ENCODE results near the gene CDHR1. TPM values are rescaled to one million over a fixed set of nuclear protein-coding genes. Genes with fewer than 3 reads are reported as not detected.
A peak's percentile ranks its signal among the peaks of the same experiment; 100 is the strongest.

Gene CDHR1
- polyA plus RNA-seq, 3 donors: not detected

- Histone ChIP-seq H3K79me2 (ENCODE audit: insufficient read depth, low read length) (no peaks in the 10 kb centered on the region), H3K4me2 (replicated peaks; ENCODE audit: extremely low read depth, low read length, poor library complexity, severe bottlenecking) (no peak overlapping the region), H3K27me3 (ENCODE audit: control insufficient read depth in 2 of 2, insufficient read depth in 2 of 2, low read length in 2 of 2) (no peaks in the 10 kb centered on the region), H4K20me1 (ENCODE audit: insufficient read depth, low read length) (no peaks in the 10 kb centered on the region), H3K36me3 (replicated peaks in 1 of 2; ENCODE audit: control insufficient read depth in 1 of 2, insufficient read depth in 2 of 2, low read length in 2 of 2) (no peaks in the 10 kb centered on the region), H3K27ac (ENCODE audit: low read depth in 1 of 2, low read length in 2 of 2) (no peak overlapping the region), H3K9me3 (replicated peaks in 1 of 2; ENCODE audit: control insufficient read depth in 1 of 2, insufficient read depth in 1 of 2, low read length in 2 of 2) (no peaks in the 10 kb centered on the region), H3K4me3 (replicated peaks in 1 of 3; ENCODE audit: low read depth in 2 of 3, low read length in 3 of 3) (no peak overlapping the region), H3K4me1 (ENCODE audit: control insufficient read depth in 1 of 2, insufficient read depth in 2 of 2, low read length in 2 of 2) (no peaks in the 10 kb centered on the region), H2AFZ (ENCODE audit: insufficient read depth, low read depth, low read length, poor library complexity, severe bottlenecking) (no peak overlapping the region), H3K9ac (ENCODE audit: insufficient read depth, low read length, poor library complexity, severe bottlenecking) (no peak overlapping the region)
- no peak for DNase-seq
- no peak for TF ChIP-seq CTCF (IDR thresholded peaks at IDR 0.05)
- H3K4me1 Mint-ChIP-seq: no peaks in the 10 kb centered on the region
- WGBS (ENCODE audit: insufficient coverage): 90% methylated on average over 2 of the region's 2 CpGs
- peak overlapping the region in 1 of 7 donors; percentile 25 for H3K27ac Mint-ChIP-seq
- H3K27me3 Mint-ChIP-seq (ENCODE audit: low read depth in 3 of 3): peaks cover 10 to 14% (median 13%) of the 10 kb centered on the region in 3 donors
- intact Hi-C loops (cut with micrococcal nuclease): no loop called here
- H3K9me3 Mint-ChIP-seq: peaks cover 0 to 2% (median 0%) of the 10 kb centered on the region in 7 donors
- H3K4me3 Mint-ChIP-seq: peak overlapping the region in 1 of 2 donors; percentile 36
- no peaks in the 10 kb centered on the region for H3K36me3 Mint-ChIP-seq
Observed at GRCh38 chr10:84211566-84211965, 17.2 kb downstream of the CDHR1 start.

GRCh38 chr10:84212014-84212413, 17.7 kb downstream of the CDHR1 start:
- H3K36me3 Mint-ChIP-seq: no peaks in the 10 kb centered on the region
- no peak overlapping the region for H2AFZ ChIP-seq (ENCODE audit: insufficient read depth, low read depth, low read length, poor library complexity, severe bottlenecking)
- no peak for TF ChIP-seq CTCF (IDR thresholded peaks at IDR 0.05)
- no peaks in the 10 kb centered on the region for H3K27me3 ChIP-seq (ENCODE audit: control insufficient read depth in 2 of 2, insufficient read depth in 2 of 2, low read length in 2 of 2)
- H3K4me3 ChIP-seq (replicated peaks in 1 of 3; ENCODE audit: low read depth in 2 of 3, low read length in 3 of 3): no peak overlapping the region
- intact Hi-C loops (cut with micrococcal nuclease): no loop called here
- no peaks in the 10 kb centered on the region for H4K20me1 ChIP-seq (ENCODE audit: insufficient read depth, low read length)
- H3K9me3 Mint-ChIP-seq: peaks cover 0 to 2% (median 0%) of the 10 kb centered on the region in 7 donors
- WGBS (ENCODE audit: insufficient coverage): 100% methylated on average over 1 of the region's 5 CpGs
- DNase-seq: no peak
- H3K27me3 Mint-ChIP-seq (ENCODE audit: low read depth in 3 of 3): peaks cover 7 to 14% (median 13%) of the 10 kb centered on the region in 3 donors
- no peaks in the 10 kb centered on the region for H3K79me2 ChIP-seq (ENCODE audit: insufficient read depth, low read length)
- no peaks in the 10 kb centered on the region for H3K4me1 ChIP-seq (ENCODE audit: control insufficient read depth in 1 of 2, insufficient read depth in 2 of 2, low read length in 2 of 2)
- no peak overlapping the region for H3K27ac Mint-ChIP-seq
- no peak overlapping the region for H3K27ac ChIP-seq (ENCODE audit: low read depth in 1 of 2, low read length in 2 of 2)
- H3K4me3 Mint-ChIP-seq: no peak overlapping the region
- H3K4me2 ChIP-seq (replicated peaks; ENCODE audit: extremely low read depth, low read length, poor library complexity, severe bottlenecking): no peak overlapping the region
- no peaks in the 10 kb centered on the region for H3K36me3 ChIP-seq (replicated peaks in 1 of 2; ENCODE audit: control insufficient read depth in 1 of 2, insufficient read depth in 2 of 2, low read length in 2 of 2)
- no peaks in the 10 kb centered on the region for H3K4me1 Mint-ChIP-seq
- H3K9ac ChIP-seq (ENCODE audit: insufficient read depth, low read length, poor library complexity, severe bottlenecking): no peak overlapping the region
- no peaks in the 10 kb centered on the region for H3K9me3 ChIP-seq (replicated peaks in 1 of 2; ENCODE audit: control insufficient read depth in 1 of 2, insufficient read depth in 1 of 2, low read length in 2 of 2)

All from CD14-positive monocyte (primary cell).